ENCODE measurements around the gene TLR8. TPM values are rescaled to one million over a fixed set of nuclear protein-coding genes. Genes with fewer than 3 reads are reported as not detected.
A peak's percentile ranks its signal among the peaks of the same experiment; 100 is the strongest.
"Not testable (repeated sequence)": the region's sequence is repeated elsewhere in the genome, so short reads cannot be mapped to it uniquely, and the experiment has no call there.

TLR8 gene
- total RNA-seq, 1 experiment from 2014 or later: not detected

DNA sequence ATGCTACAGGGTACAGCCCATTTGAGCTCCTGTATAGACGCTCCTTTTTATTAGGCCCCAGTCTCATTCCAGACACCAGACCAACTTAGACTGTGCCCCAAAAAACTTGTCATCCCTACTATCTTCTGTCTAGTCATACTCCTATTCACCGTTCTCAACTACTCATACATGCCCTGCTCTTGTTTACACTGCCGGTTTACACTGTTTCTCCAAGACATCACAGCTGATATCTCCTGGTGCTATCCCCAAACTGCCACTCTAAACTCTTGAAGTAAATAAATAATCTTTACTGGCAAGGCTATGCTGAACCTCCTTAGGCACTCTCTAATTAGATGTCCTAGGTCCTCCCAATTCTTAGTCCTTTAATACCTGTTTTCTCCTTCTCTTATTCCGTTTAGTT lies 38.0 kb downstream of the TLR8 start:
- not testable (repeated sequence) for H3K79me2 ChIP-seq (ENCODE audit: low read length); H2AFZ ChIP-seq (ENCODE audit: low read length); H3K9me2 ChIP-seq (replicated peaks; ENCODE audit: insufficient read depth, low read length); H3K4me3 ChIP-seq (ENCODE audit: low read length); H3K36me3 ChIP-seq (ENCODE audit: insufficient read depth, low read length); H4K20me1 ChIP-seq (ENCODE audit: insufficient read depth, low read depth, low read length); H3K27ac ChIP-seq (ENCODE audit: low read length); DNase-seq; H3K9ac ChIP-seq (ENCODE audit: low read length); H3K4me2 ChIP-seq (ENCODE audit: low read depth, low read length, poor library complexity, severe bottlenecking); H3K9me3 ChIP-seq (ENCODE audit: low read length); H3K27me3 ChIP-seq (ENCODE audit: low read length)
- peaks cover 26% of the 10 kb centered on the region for H3K4me1 ChIP-seq (ENCODE audit: low read length)

- DNase-seq: no peak
- no peak overlapping the region for H3K4me3 ChIP-seq (ENCODE audit: low read length)
- H3K9me2 ChIP-seq (replicated peaks; ENCODE audit: insufficient read depth, low read length): no peaks in the 10 kb centered on the region
- no peaks in the 10 kb centered on the region for H3K9me3 ChIP-seq (ENCODE audit: low read length)
- no peak overlapping the region for H3K4me2 ChIP-seq (ENCODE audit: low read depth, low read length, poor library complexity, severe bottlenecking)
- no peak overlapping the region for H3K9ac ChIP-seq (ENCODE audit: low read length)
- H3K4me1 ChIP-seq (ENCODE audit: low read length): peaks cover 37% of the 10 kb centered on the region
- H3K79me2 ChIP-seq (ENCODE audit: low read length): no peaks in the 10 kb centered on the region
- H4K20me1 ChIP-seq (ENCODE audit: insufficient read depth, low read depth, low read length): no peaks in the 10 kb centered on the region
- no peak overlapping the region for H3K27ac ChIP-seq (ENCODE audit: low read length)
- H2AFZ ChIP-seq (ENCODE audit: low read length): no peak overlapping the region
- H3K36me3 ChIP-seq (ENCODE audit: insufficient read depth, low read length): no peaks in the 10 kb centered on the region
- no peaks in the 10 kb centered on the region for H3K27me3 ChIP-seq (ENCODE audit: low read length)
Observed at GRCh38 chrX:12945494-12945893, 39.1 kb downstream of the TLR8 start.

DNA sequence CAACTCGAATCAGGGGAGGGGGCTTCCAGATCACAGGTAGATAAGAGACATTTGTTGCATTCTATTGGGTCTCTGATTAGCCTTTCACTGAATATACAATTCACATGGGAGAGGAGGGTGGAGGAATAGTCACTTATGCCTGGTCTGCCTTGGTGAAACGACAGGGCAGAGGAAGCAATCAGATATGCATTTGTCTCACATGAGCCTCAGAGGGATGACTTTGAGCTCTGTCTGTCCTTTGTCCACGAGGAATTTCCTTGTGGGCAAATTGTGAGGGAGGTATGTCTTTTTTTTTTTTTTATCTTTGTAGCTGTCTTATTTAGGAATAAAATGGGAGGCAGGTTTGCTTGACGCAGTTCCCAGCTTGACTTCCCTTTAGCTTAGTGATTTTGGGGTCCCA lies 40.0 kb downstream of the TLR8 start:
- Histone ChIP-seq H3K4me3 (ENCODE audit: low read length) (no peak overlapping the region), H3K4me2 (ENCODE audit: low read depth, low read length, poor library complexity, severe bottlenecking) (no peak overlapping the region), H3K79me2 (ENCODE audit: low read length) (no peaks in the 10 kb centered on the region), H3K27ac (ENCODE audit: low read length) (no peak overlapping the region), H3K9me2 (replicated peaks; ENCODE audit: insufficient read depth, low read length) (no peaks in the 10 kb centered on the region), H2AFZ (ENCODE audit: low read length) (no peak overlapping the region), H3K9me3 (ENCODE audit: low read length) (no peaks in the 10 kb centered on the region), H3K9ac (ENCODE audit: low read length) (no peak overlapping the region), H3K4me1 (ENCODE audit: low read length) (peaks cover 46% of the 10 kb centered on the region), H3K36me3 (ENCODE audit: insufficient read depth, low read length) (no peaks in the 10 kb centered on the region), H4K20me1 (ENCODE audit: insufficient read depth, low read depth, low read length) (no peaks in the 10 kb centered on the region), H3K27me3 (ENCODE audit: low read length) (no peaks in the 10 kb centered on the region)
- DNase-seq: no peak

- peaks cover 51% of the 10 kb centered on the region for H3K4me1 ChIP-seq (ENCODE audit: low read length)
- H3K9ac ChIP-seq (ENCODE audit: low read length): no peak overlapping the region
Observed at GRCh38 chrX:12946838-12947544, 40.6 kb downstream of the TLR8 start.

DNA sequence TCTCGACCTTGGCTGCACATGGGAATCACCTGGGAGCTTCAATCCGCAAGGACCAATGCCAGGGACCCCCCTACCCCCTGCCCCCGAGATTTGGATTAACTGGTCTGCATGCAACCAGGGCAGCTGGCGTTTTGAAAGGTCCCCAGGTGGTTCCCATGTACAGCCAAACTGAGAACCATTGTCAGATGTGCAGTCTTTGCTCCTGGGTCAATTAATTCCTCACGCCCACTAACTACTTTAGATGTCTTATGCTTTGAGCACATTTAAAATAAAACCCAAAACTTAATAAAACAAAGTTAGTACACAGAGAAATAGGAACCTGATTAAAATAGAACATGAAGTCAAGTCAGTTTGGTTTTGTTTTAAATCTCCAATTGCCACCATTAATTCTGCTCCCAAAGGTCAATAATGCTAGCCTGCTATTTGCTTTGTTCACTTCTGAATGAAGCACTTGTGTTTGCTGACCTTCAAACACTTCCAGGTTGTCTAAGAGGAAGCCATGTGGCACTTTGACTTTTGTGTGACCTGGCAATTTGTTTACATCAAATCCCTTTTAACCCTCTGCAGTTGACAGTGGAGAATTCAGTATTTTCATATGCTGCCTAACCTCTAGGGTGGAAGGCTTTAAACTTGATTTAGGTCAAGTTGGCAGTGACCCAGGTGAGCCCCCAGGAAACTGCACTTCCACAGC lies 41.3 kb downstream of the TLR8 start:
- Histone ChIP-seq H3K27ac (ENCODE audit: low read length) (peak overlapping the region; percentile 26), H3K36me3 (ENCODE audit: insufficient read depth, low read length) (no peaks in the 10 kb centered on the region), H3K27me3 (ENCODE audit: low read length) (no peaks in the 10 kb centered on the region), H3K4me3 (ENCODE audit: low read length) (no peak overlapping the region), H3K9me2 (replicated peaks; ENCODE audit: insufficient read depth, low read length) (no peaks in the 10 kb centered on the region), H3K4me2 (ENCODE audit: low read depth, low read length, poor library complexity, severe bottlenecking) (no peak overlapping the region), H3K79me2 (ENCODE audit: low read length) (no peaks in the 10 kb centered on the region), H3K4me1 (ENCODE audit: low read length) (peaks cover 51% of the 10 kb centered on the region), H2AFZ (ENCODE audit: low read length) (peak overlapping the region; percentile 46; the same call in 1 of the 2 replicates), H4K20me1 (ENCODE audit: insufficient read depth, low read depth, low read length) (no peaks in the 10 kb centered on the region), H3K9ac (ENCODE audit: low read length) (no peak overlapping the region), H3K9me3 (ENCODE audit: low read length) (no peaks in the 10 kb centered on the region)
- DNase-seq: no peak

More at GRCh38 chrX:12946838-12947544, 40.6 kb downstream of the TLR8 start:
- Histone ChIP-seq H3K27me3 (ENCODE audit: low read length) (no peaks in the 10 kb centered on the region), H3K36me3 (ENCODE audit: insufficient read depth, low read length) (no peaks in the 10 kb centered on the region), H3K79me2 (ENCODE audit: low read length) (no peaks in the 10 kb centered on the region), H3K27ac (ENCODE audit: low read length) (peak overlapping the region; percentile 26), H4K20me1 (ENCODE audit: insufficient read depth, low read depth, low read length) (no peaks in the 10 kb centered on the region), H3K4me2 (ENCODE audit: low read depth, low read length, poor library complexity, severe bottlenecking) (no peak overlapping the region), H3K4me3 (ENCODE audit: low read length) (no peak overlapping the region), H3K9me3 (ENCODE audit: low read length) (no peaks in the 10 kb centered on the region), H2AFZ (ENCODE audit: low read length) (no peak overlapping the region), H3K9me2 (replicated peaks; ENCODE audit: insufficient read depth, low read length) (no peaks in the 10 kb centered on the region)
- peak; percentile 94 for DNase-seq

GRCh38 chrX:12948495-12948894 lies 42.1 kb downstream of the TLR8 start:
- H3K4me1 ChIP-seq (ENCODE audit: low read length): peaks cover 51% of the 10 kb centered on the region
- H3K27me3 ChIP-seq (ENCODE audit: low read length): no peaks in the 10 kb centered on the region
- H3K27ac ChIP-seq (ENCODE audit: low read length): peak overlapping the region; percentile 86
- H3K9me3 ChIP-seq (ENCODE audit: low read length): no peaks in the 10 kb centered on the region
- H3K79me2 ChIP-seq (ENCODE audit: low read length): no peaks in the 10 kb centered on the region
- H3K4me2 ChIP-seq (ENCODE audit: low read depth, low read length, poor library complexity, severe bottlenecking): peak overlapping the region; percentile 64
- no peaks in the 10 kb centered on the region for H3K9me2 ChIP-seq (replicated peaks; ENCODE audit: insufficient read depth, low read length)
- DNase-seq: no peak
- no peaks in the 10 kb centered on the region for H4K20me1 ChIP-seq (ENCODE audit: insufficient read depth, low read depth, low read length)
- no peak overlapping the region for H3K4me3 ChIP-seq (ENCODE audit: low read length)
- 0 out of 2 replicates have a peak overlapping the region, but pooled peaks have one; percentile 46 for H2AFZ ChIP-seq (ENCODE audit: low read length)
- H3K9ac ChIP-seq (ENCODE audit: low read length): no peak overlapping the region
- no peaks in the 10 kb centered on the region for H3K36me3 ChIP-seq (ENCODE audit: insufficient read depth, low read length)

DNA sequence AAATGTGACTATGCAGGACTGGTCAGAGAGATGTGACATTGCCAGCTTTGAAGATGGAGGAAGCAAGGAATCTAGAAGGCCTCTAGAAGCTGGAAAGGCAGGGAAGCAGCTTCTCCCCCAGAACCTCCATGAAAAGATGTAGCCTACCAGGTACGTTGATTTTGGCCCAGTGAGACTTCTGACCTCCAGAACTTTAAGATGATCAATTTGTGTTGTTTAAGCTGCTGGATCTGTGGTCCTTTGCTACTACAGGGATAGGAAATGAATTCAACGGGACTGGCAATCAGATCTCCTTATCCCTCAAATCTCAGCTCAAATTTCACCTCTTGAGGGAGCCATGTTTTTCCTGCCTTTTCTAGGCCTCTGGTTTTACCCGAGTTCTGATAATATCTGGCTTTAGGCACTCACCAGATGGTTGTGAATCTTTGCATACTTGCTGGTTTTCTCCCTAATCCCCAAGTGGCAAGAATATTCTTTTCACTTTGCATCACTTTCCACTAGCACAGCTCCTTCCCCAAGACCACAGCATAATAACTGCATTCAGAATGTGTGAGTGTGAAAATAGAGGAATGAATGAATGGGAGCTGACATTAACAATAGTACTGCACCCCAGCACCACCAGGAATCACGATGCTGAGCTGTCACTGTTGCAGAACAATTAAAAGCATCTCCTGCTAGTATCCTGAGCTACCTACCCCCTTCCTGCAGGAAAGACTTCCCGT lies 42.9 kb downstream of the TLR8 start:
- Histone ChIP-seq H3K4me1 (ENCODE audit: low read length) (peaks cover 51% of the 10 kb centered on the region), H3K9ac (ENCODE audit: low read length) (peak overlapping the region; percentile 62), H3K27me3 (ENCODE audit: low read length) (no peaks in the 10 kb centered on the region), H3K9me3 (ENCODE audit: low read length) (no peaks in the 10 kb centered on the region), H3K79me2 (ENCODE audit: low read length) (no peaks in the 10 kb centered on the region), H2AFZ (ENCODE audit: low read length) (peak overlapping the region; percentile 32; the same call in 1 of the 2 replicates), H3K4me3 (ENCODE audit: low read length) (peak overlapping the region; percentile 22; the same call in 1 of the 2 replicates), H4K20me1 (ENCODE audit: insufficient read depth, low read depth, low read length) (no peaks in the 10 kb centered on the region), H3K9me2 (replicated peaks; ENCODE audit: insufficient read depth, low read length) (no peaks in the 10 kb centered on the region), H3K27ac (ENCODE audit: low read length) (peak overlapping the region; percentile 86), H3K36me3 (ENCODE audit: insufficient read depth, low read length) (no peaks in the 10 kb centered on the region), H3K4me2 (ENCODE audit: low read depth, low read length, poor library complexity, severe bottlenecking) (peak overlapping the region; percentile 64)
- peak; percentile 77 for DNase-seq
